HG03196 (cell line): ENCODE measurements around the gene MSI2.

Source experiments
- ATAC-seq: cut with Tn5 transposase; IDR thresholded peaks from one replicate; pipeline ENCODE4 v1.9.1; 2021; ENCODE audit not compliant: unreplicated experiment

Gene MSI2

DNA sequence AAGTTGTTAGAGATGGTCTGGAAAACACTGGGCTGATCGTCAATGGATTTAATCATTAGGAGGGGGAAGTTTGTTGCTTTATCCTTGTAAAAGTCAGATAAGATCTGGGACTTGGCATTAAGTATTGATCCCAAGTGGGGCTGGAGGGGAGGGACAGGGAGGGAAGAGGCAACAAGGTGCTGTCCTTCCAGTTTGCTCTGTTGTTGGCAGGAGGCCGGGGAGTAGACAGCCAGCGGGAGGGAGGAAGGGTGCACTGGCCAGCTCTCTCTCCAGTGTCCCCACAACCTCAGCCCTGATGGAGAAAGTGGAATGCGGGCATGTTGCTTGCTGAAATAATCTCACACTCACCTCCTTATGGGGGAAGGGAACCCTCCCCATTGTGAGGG, 278.5 kb downstream of the MSI2 start:
- no peak for ATAC-seq

DNA sequence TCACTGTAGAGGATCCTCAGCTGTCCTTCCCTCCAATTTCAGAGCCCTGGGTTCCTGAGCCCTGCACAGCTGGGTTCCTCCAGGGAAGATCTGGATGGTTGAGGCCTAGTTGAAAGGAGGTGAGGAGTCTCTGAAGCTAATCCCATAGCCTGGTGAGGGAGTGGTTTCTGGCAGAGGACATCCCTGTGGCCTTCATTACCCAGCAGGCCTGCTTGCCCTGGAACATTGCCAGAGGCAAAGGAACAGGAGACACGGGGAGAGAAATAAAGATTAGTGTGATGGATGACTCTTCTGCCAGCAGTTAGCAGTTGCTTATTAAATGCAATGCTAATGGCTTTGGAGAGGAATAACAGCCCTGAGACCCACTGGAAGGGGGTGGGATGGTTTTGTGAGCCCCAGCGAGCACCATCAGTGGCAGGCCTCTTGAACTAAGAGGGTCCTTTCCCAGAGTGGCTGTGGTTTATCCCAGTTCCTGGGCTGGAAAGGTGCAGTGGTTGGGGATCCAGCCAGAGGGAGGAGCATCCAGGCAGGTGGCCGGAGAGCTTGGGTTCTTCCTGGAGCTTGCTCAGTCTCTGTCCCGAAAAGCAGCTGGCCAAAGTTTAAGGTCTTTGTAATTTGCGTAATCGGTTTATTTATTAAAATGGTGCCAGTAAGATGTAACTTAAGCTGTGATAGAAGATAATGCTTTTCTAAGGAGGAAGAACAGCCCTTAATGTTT, 279.1 kb downstream of the MSI2 start:
- ATAC-seq: no peak

DNA sequence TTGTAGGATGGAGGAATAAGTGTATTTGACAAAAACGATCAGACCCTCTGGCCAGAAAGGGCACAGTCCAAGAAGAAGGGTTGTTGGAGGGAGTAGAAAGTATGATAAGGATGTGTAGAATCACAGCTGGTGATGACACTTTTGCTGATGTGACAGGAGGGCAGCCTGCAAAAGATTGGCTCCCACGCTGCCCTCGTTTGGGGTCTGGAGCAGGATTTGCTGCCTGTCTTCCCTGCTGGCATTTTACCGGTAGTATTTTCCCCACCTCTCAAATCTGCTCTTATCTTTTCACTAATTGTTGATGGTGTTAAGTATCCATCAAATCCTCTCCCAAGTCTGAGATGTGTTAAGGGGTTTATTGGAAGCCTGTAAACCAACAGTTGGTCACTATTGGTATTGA, 280.0 kb downstream of the MSI2 start:
- no peak for ATAC-seq

DNA sequence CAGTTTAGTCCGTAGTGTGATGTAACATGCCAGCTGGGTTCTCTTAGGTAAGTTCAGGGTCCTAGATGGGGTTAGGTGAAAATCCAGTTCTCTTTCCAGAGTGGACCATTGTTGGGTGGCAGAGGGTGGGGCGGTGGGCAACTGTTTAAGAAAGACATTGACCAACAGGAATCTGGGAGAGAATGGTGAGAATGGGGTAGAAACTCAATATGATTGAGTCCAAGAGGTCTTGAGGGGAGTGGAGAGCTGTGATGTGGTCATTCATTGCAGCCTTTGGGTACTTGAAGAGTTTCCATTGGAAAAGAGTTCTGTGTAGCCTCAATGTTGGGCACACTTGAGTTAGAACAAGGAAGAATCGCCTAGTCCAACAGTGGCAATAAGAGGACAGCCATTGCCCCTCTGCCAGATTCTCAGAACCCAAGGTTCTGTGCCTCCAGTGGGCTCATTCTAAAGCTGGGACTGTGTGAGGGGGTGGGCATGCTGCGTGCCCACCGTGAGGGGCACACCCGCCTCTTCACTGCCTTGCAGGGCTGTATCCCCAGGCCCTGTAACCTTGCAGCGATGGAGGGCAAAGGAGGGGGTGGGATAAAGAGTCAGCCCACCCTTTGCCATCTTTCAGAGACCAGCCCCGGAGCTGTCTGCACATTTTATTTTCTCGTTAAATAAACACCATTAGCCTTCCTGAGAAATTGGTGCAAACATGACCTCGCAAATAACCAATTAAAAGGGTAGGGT, 280.6 kb downstream of the MSI2 start:
- ATAC-seq: no peak

DNA sequence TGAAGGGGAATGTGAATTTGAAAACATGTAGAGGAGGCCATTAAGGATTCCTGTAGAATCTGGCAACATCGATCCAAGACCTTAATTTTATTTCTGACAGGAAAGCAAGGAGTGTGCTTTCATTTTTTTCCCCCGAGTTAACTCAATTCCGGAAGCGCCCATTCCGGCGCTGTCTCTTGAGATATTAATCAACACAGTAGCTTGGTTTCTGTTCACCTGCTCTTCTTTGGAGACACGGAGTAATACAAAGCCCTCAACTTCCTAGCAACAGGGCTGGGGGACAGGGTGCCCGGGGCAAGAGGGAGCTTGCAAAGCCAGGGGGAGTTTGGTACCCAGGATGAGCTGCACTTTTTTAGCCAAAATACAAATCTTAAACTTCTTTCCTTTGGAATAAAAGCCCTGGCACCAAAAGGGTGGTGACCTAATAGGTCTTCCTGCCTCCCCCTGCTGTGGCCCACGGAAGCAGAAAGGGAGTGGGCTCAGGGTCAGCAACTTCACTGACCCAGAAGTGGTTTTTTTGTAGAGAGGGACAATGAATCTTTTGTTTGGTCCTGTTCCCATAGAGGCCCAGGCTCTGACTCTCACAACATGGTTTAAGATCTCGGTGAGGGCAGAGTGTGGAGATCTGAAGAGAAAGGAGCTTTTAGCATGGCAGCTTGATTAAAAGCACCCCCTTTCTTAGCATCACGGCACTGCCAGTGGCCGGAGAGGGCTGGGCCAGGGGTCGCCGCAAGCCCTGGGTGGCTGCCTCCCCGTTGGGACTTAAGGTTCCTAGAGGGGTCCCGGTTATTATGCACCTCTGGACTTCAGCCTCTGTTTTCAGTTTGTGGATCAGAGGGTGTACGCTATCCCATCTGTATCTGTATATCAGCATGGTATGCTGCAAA, 281.4 kb downstream of the MSI2 start:
- ATAC-seq: no peak

DNA sequence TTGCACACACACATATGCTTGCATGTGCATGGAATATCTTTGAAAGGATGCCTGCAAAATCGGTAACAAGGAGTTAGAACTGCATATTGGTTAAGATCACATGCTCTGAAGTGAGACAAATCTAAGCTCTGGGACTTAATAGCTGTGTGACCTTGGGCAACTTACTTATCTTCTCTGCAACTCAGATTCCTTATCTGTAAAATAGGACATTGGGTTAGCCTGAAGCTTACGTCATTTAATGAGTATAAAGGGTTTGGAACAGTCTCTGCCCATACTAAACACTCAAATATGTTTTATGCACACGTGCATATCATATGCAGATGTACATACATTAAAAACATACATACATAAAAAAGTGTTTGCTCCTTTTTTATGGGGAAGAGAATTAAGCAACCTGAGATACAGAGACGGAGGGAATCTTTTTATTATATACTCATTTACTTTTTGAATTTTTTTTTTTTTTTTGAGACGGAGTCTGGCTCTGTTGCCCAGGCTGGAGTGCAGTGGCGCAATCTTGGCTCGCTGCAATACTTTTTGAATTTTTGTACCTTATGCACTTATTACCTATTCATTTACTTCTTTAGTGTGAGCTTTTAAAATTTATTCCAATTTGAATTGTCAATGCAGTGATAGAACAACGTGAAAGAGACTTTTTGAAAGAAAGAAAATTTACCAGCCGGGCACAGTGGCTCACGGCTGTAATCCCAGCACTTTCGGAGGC, 282.6 kb downstream of the MSI2 start:
- ATAC-seq: no peak

DNA sequence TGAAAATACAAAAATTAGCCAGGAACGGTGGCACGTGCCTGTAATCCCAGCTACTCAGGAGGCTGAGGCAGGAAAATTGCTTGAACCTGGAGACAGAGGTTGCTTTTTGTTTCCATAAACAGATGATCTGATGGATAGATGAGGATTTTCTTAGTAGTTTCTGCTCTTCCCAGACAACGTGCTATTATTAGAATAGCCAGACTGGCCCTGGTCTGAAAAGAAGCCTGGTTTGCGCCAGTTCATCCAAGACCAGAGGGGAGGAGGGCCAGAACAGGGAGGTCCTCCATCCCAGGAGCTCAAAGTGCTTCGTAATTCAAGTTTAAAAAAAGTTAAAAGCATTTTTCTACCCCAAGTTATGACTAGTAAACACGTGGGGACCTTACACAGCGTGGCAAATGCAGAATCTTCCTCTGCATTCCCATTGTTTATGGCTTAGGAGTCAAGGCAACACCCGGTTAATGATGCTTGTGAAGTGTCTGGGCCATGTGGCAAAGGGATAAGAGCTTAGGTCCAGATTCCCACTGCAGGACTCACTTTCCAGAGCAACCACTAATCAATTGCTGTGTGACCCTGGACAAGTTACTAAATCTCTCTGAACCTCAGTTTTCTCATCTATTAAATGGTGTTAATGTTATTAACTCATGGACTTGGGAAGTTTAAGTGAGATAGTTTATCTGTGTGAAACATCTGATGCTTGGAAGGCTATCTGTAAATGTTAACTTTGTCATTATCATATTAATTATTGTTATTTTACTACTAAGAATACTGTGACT, 283.4 kb downstream of the MSI2 start:
- no peak for ATAC-seq

DNA sequence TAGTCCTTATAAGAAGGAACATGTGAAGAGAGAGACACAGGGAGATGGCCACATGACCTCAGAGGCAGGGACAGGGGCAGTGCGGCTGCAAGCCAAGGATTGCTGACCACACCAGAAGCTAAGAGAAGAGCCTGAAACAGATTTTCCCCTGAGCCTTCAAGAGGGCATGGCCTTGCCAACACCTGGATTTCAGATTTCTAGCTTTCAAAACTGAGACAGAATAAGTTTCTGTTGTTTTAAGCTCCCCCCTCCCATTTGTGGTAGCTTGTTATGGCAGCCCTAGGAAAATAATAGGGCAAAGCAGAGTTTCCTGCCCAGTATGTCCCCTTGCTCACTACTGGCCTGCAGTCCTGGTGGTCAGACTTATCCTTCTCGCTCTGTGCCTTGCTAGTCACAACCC, 284.3 kb downstream of the MSI2 start:
- no peak for ATAC-seq

DNA sequence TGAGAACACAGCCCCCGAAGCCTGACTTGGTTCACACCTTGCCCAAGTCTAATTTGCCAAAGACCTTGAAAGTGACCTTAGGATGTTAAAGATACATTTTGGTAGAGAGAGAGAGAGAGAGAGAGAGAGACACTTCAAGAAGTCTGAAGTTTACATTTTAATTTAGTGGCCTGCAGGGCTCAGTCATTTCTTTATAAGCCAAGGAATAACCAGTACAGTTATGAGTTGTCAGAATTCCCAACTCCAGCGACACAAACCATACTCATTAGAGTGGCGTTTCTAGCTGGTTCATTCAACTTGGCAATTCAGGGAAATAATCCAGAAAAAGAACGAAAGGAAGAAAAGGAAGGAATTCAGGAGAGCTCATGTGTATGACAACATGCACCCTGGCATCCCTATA, 284.7 kb downstream of the MSI2 start:
- ATAC-seq: no peak

DNA sequence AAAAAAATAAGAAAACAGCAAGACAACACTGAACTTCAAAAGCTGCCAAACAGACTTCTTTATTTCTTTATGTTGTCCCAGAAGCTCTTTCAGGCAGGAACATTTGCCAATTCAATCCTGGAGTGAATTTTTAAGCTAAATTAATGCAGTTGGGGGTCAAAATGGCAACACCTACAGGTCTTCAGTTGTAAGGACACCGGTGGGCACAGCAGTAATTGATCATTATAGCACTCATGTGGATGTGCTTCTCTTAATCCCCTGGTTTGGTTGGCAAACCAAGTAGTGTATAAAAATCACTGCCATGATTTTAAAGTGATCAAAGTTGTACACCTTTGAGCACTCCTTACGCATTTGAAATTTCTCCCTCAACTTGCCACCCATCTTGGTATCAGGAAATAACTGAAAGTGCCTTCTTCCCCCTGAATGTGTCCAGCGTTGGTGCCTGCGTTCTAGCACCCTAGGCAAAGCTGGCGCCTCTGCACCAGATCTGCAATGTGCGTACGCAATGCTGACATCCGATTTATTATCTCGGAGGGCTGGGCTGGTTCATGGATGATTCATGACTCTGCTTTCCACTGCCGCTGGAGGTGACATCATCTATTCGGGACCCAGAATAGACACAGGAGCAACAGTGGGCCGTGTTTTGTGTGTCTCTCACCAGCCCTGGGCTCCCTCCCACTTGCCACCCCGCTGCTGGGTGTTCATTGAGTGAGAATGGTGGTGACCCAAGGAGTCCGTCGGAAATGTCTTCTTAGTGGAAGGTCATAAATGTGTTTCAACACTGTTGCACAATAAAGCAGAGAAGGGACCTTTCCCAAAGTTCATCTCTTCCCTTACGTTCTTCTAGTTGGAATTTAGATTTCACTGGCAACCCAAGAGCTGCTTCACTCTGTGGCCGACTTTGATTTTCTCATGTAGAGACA, 285.4 kb downstream of the MSI2 start:
- no peak for ATAC-seq

DNA sequence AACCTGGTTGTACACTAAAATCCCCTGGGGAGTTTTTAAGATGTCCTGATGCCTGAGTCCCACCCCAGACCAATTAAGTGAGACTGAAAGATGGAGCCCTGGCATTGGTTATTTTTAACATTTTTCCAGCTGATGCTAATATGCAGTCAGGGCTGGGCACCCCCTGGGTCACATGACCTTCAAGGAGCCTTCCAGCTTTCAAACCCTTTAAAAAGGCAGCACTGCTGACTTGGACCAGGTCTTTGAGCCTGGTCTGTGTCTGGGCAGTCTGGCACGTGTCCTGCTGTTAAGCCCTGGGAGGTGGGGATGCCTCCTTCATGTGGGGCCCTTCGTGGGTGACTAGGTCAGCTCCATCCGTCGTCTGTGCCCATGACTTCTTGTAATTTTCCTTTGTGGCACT, 286.2 kb downstream of the MSI2 start:
- no peak for ATAC-seq

DNA sequence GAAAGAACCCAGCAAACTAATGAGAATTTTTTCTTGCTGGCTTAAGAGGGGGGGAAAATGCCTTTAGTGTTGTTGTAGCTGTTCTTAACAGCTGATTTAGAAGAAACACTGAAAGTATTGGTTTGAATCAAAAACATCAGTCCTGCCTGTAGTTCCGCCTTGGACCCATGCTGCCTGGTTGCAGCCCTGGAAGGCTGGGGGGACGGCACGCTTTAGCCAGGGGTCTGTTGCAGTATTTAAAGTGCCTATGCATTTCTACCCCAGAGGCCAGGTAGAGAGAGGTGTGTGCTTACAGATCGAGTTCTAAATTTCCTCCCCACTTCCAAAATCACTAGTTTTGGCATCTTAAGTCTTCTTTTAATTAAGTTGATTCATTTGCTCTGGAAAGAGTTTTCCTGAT, 286.9 kb downstream of the MSI2 start:
- no peak for ATAC-seq

DNA sequence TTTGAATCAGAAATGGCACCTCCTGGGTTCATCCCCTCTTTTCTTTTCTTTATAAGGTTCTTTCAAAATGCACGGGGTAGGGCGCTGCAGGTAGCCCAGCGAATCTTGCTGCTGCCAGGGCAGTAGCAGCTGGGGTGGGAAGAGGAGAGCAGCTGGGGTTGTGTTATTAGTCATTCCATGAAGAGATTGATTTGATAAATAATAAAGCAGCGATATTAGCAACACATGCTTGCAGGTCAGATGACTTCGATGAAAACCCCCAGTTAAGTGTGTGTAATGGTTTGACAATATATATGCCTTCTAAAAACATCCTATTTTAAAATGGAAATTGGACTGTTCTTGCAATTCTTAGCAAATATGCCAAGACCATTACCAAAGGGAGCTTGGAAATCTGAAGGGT, 288.1 kb downstream of the MSI2 start:
- ATAC-seq: no peak

DNA sequence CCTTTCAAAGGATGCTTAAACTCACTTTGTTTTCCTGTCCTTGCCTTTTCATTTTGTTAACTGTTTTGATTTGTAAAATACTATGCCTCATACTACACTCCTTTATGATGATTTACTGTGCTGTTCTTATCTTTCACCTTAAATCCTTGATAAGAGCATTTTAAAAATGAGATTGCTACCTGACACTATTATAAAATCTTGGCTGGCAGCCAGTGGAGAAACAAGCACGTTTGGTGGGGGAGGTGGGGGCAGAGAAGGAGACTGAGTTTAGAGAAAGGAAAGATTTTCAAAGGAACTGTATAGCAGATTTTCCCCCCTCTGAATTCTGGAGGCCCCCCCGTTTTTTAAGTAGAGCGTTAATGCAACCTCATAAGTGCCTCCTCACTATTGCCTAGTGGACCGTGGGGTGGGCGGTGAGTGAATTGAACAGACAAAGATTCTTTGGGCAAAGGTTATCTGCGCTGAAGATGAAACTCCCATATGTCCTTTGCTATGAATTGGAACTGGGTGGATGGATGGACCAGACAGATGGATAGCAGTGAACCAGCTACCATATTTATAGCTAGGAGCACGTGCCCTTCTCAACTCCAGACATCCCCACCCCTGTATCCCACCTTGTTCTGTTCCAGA, 288.6 kb downstream of the MSI2 start:
- ATAC-seq: no peak

DNA sequence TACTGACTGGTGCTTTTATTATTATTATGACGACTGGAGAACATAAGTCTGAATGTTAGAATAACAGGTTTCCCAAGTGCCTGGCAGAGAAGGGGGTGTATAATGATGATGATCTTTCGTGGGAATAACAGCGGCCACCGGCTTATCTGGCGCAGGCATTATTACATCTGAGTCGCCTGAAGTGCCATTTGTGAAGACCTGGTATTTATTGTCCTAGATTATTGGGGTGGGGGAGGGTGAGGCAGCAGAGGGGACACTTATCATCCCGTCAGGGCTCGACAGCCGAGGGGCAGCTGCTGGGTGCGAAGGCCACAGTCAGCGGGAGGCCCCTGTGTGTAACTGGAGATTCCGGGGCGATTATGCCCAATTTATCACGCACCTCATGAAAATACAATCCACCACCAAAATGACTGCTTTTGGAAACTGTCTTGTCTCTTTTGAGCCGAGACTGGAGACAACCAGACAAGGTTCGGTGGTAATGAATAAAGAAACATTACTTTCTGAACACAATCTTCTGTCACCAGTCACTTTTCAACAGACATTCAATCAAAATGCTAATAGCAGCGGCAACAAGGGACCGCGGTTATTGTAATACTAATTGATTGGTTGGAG, 289.5 kb downstream of the MSI2 start:
- ATAC-seq: no peak

DNA sequence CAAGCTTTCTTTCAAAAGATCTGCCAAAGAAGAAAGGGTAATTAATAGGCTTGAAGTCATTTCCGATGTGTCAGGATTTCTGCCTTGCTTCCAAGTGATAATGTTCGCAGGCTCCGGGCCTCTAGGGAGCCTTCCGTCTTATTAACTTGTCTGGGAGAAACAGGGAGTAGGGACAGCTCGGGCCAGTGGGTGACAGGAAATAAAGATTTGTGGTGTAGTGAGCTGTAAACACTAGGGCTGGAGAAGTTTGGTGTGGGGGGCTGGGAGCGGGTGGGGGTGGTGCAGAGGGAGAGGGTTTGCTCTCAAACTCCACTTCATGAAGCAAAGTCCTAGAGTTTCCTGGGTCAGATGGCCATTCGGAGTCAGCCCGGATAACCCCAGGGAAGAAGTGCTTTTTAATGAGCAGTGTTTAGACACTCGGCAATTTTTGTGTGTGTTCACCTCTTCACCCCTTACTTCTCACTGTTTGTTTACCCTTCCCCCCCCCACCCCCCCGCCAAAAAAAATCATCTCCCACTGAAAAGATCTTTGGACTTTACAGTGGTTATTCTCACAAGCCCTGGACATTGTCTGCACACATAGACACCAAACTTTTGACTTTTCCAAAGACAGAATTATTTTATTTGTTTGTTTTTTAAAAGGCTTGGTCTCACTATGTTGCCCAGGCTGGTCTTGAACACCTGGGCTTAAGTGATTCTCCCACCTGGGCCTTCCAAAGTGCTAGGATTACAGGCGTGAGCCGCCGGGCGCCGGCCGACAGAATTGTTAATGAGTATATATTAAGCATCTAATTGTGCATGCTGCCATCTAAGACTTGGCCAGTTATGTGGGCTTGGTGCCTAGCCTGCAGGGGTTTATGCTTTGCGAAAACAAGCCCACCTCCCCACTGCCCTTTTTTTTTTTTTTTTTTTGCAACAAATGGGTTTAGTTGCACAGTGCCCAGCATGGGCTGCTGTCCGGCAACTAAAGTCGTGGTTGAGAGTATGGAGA, 292.4 kb downstream of the MSI2 start:
- no peak for ATAC-seq

DNA sequence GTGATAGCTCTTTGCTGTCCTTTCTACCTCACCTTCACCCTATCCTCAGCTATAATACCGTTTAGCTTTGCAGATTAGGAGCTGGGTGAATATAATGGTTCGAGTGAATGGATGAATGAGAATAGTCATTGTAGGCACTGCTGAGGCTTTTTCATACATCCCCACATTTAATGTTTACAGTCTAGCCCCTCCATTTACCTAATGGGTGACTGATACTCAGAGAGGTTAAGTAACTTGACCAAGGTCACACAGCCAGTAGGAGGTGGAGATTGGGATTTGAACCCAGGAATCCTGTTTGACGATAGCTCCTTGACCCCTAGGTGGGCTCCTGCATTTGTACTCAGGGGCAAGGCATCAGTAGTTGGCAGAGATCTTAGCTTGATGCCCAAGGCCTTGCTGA, 293.1 kb downstream of the MSI2 start:
- ATAC-seq: no peak
